ENCODE results near the gene HAUS1. TPM values are rescaled to one million over a fixed set of nuclear protein-coding genes. Genes with fewer than 3 reads are reported as not detected.
A peak's percentile ranks its signal among the peaks of the same experiment; 100 is the strongest.

The HAUS1 gene
- total and polyA plus RNA-seq, 2 of the 8 experiments (the other 6 are each of a cell fraction or from before 2014, with no cell fraction given), result 104 TPM

- peaks cover 0 to 6% (median 0%) of the 10 kb centered on the region in 4 experiments; a peak in 2 of 7 replicates for H3K4me1 ChIP-seq (replicated peaks in 1 of 4; ENCODE audit: control insufficient read depth in 3 of 4, insufficient read depth in 4 of 4, low read length in 3 of 4)
- ChIA-PET POLR2A (ENCODE audit: partially characterized antibody) (interaction anchor here (0.8 kb wide), 1 partner anchor 9 kb away, joined by 3 read pairs; no protein-coding TSS in a partner anchor), CTCF (ENCODE audit: partially characterized antibody) (interaction anchor here (0.9 to 1.3 kb wide), 2 partner anchors 91 to 404 kb away, joined by 3 read pairs; no protein-coding TSS in a partner anchor)
- no peak overlapping the region for H2BK20ac ChIP-seq (ENCODE audit: low read length)
- DNase-seq (ENCODE audit: low read depth in 1 of 2, low spot score in 2 of 2) (peak in 1 of 2 experiments; percentile 16), FAIRE-seq (no peak)
- H4K5ac ChIP-seq (ENCODE audit: insufficient read length, low read depth, low read length), result no peak overlapping the region
- no peak overlapping the region for H2AFZ ChIP-seq (ENCODE audit: low read length)
- no peak overlapping the region for H2BK120ac ChIP-seq (replicated peaks; ENCODE audit: low read depth, low read length)
- no peak overlapping the region for H3K56ac ChIP-seq (replicated peaks; ENCODE audit: insufficient read length, low read depth, low read length)
- H2AK5ac ChIP-seq (ENCODE audit: low read depth, low read length), result no peak overlapping the region
- H3K18ac ChIP-seq (ENCODE audit: extremely low read depth, low read length), result no peak overlapping the region
- no peak overlapping the region for H2BK15ac ChIP-seq (ENCODE audit: low read length)
- peaks cover 0 to 3% of the 10 kb centered on the region in 2 experiments for H4K20me1 ChIP-seq (replicated peaks in 1 of 2; ENCODE audit: control insufficient read depth in 1 of 2, insufficient read depth in 2 of 2, low read length in 2 of 2)
- H2BK12ac ChIP-seq (ENCODE audit: low read depth, low read length), result no peak overlapping the region
- no peak overlapping the region for H3K4me3 ChIP-seq (ENCODE audit: extremely low read depth in 1 of 4, insufficient read depth in 2 of 4, low read depth in 3 of 4, low read length in 4 of 4)
- no peak overlapping the region for H3K4me2 ChIP-seq (ENCODE audit: insufficient read depth in 1 of 2, low read depth in 2 of 2, low read length in 2 of 2)
- no peaks in the 10 kb centered on the region for H3K79me1 ChIP-seq (ENCODE audit: low read depth, low read length)
- H3K36me3 ChIP-seq (ENCODE audit: control insufficient read depth in 2 of 4, insufficient read depth in 4 of 4, low read length in 3 of 4), result no peaks in the 10 kb centered on the region
- no peak overlapping the region for H2BK5ac ChIP-seq (ENCODE audit: low read depth, low read length)
- H3K27ac ChIP-seq (ENCODE audit: low read depth, low read length), result no peak overlapping the region
- H4K91ac ChIP-seq (replicated peaks; ENCODE audit: insufficient read length, low read length), result no peak overlapping the region
- peaks cover 11% of the 10 kb centered on the region; the same call in 1 of the 2 replicates for H3K23me2 ChIP-seq (ENCODE audit: low read depth, low read length)
- no peaks in the 10 kb centered on the region for H3K9me3 ChIP-seq (ENCODE audit: insufficient read depth in 2 of 2, low read depth in 1 of 2, low read length in 1 of 2)
- H4K8ac ChIP-seq (ENCODE audit: extremely low read depth, insufficient read depth, low read length), result no peak overlapping the region
- H3K9ac ChIP-seq (replicated peaks in 1 of 4; ENCODE audit: extremely low read depth in 1 of 4, low read depth in 3 of 4, low read length in 3 of 4), result no peak overlapping the region
- H3K14ac ChIP-seq (ENCODE audit: insufficient read length), result no peak overlapping the region
- H3K27me3 ChIP-seq (replicated peaks in 1 of 4; ENCODE audit: control insufficient read depth in 3 of 4, extremely low read depth in 1 of 4, insufficient read depth in 3 of 4, low read length in 3 of 4), result peaks cover 4 to 31% (median 28%) of the 10 kb centered on the region in 4 experiments
- 73% methylated on average over 1 of the region's 1 CpG; no CpG with 5 or more reads in 1 of the 2 experiments for WGBS, 2 experiments (ENCODE audit: extremely low coverage in 1 of 2, insufficient coverage in 1 of 2, insufficient read length in 1 of 2, insufficient replicate concordance in 2 of 2, low coverage in 1 of 2, low lambda C conversion rate in 2 of 2, missing lambda C conversion rate in 1 of 2)
- no peak overlapping the region for H3K23ac ChIP-seq (ENCODE audit: insufficient read length)
- no peaks in the 10 kb centered on the region for H3K79me2 ChIP-seq (ENCODE audit: control insufficient read depth in 1 of 2, insufficient read depth in 2 of 2, low read length in 2 of 2)
- no peak overlapping the region for H3K4ac ChIP-seq (replicated peaks; ENCODE audit: insufficient read length, low read depth, low read length)
- TF ChIP-seq SP1 (IDR thresholded peaks at IDR 0.05; ENCODE audit: low read depth, low read length) (no peak), ATF3 (IDR thresholded peaks at IDR 0.05; ENCODE audit: insufficient read depth, low read depth, low read length) (no peak), POU5F1 (IDR thresholded peaks at IDR 0.05; ENCODE audit: low read depth, low read length) (no peak), GTF2F1 (IDR thresholded peaks at IDR 0.05; ENCODE audit: borderline replicate concordance, low read depth, low read length) (no peak), GABPA (IDR thresholded peaks at IDR 0.05; ENCODE audit: borderline replicate concordance, insufficient read depth, low read length) (no peak), SIRT6 (IDR thresholded peaks at IDR 0.05; ENCODE audit: low read length) (no peak), CBX5 (IDR thresholded peaks at IDR 0.05; ENCODE audit: low read depth, low read length) (no peak), SUZ12 (IDR thresholded peaks at IDR 0.05; ENCODE audit: low read length) (no peak), POLR2A (IDR thresholded peaks at IDR 0.05; ENCODE audit: control extremely low read depth in 1 of 2, low read depth in 2 of 2, low read length in 2 of 2) (no peak), RFX5 (IDR thresholded peaks at IDR 0.05; ENCODE audit: borderline replicate concordance, low read depth, low read length) (no peak), HDAC6 (IDR thresholded peaks at IDR 0.05; ENCODE audit: low read depth, low read length) (no peak), POLR2AphosphoS5 (IDR thresholded peaks at IDR 0.05; ENCODE audit: low read depth, low read length) (no peak), TAF7 (optimal IDR thresholded peaks at IDR 0.05; ENCODE audit: borderline replicate concordance, low read depth, low read length) (no peak), RNF2 (IDR thresholded peaks at IDR 0.05; ENCODE audit: borderline replicate concordance, low read depth, low read length, missing control alignments, poor library complexity, severe bottlenecking) (no peak)
These were observed 35.4 kb upstream of the HAUS1 start for GRCh38 chr18:46068763-46069162.
